HCT116 (cell line): ENCODE data around the gene CBX7. TPM values are rescaled to one million over a fixed set of nuclear protein-coding genes. Genes with fewer than 3 reads are reported as not detected.

Experiments
- ATAC-seq: fragments of 200-7000 bp; cut with Tn5 transposase; 2 replicates; pipeline ENCODE4 v1.9.1; 2020; ENCODE audit warnings: mild to moderate bottlenecking, moderate library complexity
- BruUV-seq: library from RNA; stranded (reverse); fragments of 400-500 nt; replicated peaks from 2 replicates; lab custom pipeline; 2021; lab: Mats Ljungman, UMichigan
- CTCF ChIA-PET: fragments of 300-600 bp; sonication (Branson Sonifier 250); formaldehyde crosslinking; loops from one replicate; lab custom pipeline; 2021; ENCODE audit warnings: antibody characterized with exemption; lab: Charles Lee
- POLR2A ChIA-PET: fragments of 300-600, 350-600 bp; sonication (Branson Sonifier 250); formaldehyde crosslinking; loops from one replicate; lab custom pipeline; 2021; ENCODE audit warnings: antibody characterized with exemption; lab: Charles Lee
- RAD21 ChIA-PET, 2 experiments: fragments of 300-600 bp; sonication (Branson Sonifier 250); formaldehyde crosslinking; loops; one replicate each; lab custom pipeline; 2023; ENCODE audit warnings: low total read pairs in 2 of 2; ENCODE audit not compliant: uncharacterized antibody in 2 of 2, unreplicated experiment in 2 of 2, low non-redundant PET in 1 of 2; lab: Charles Lee
- DNase-seq: peaks from one replicate; pipeline ENCODE4 v3.0.0-alpha.2; 2010; ENCODE audit warnings: low read depth, low spot score
- H2AFZ ChIP-seq: fragments of 200-600 bp; shearing (Covaris generic), sonication (generic); 2 replicates; pipeline ENCODE4 v1.6.1; 2017; ENCODE audit warnings: low read depth, mixed run types, mixed read lengths, antibody characterized with exemption, low read length; ENCODE audit not compliant: poor library complexity, severe bottlenecking
- H3K27ac ChIP-seq: 2 replicates; pipeline ENCODE4 v1.5.1; 2012; ENCODE audit warnings: low read depth, low read length
- H3K27me3 ChIP-seq: fragments of 200-600 bp; sonication (generic); 2 replicates; pipeline ENCODE4 v1.6.1; 2016; ENCODE audit warnings: mixed run types, low read length, mixed read lengths; ENCODE audit not compliant: insufficient read depth
- H3K36me3 ChIP-seq, 2 experiments: fragments of 200-500 bp in 1 of 2; fragments of 200-600 bp in 1 of 2; sonication (Bioruptor generic) in 1 of 2; sonication (generic) in 1 of 2; 2 replicates each; pipeline versions ENCODE4 v1.5.1 to v1.6.1; 2014 to 2016; ENCODE audit warnings: low read length in 2 of 2, inconsistent platforms in 1 of 2, mixed read lengths in 1 of 2, mixed run types in 1 of 2; ENCODE audit not compliant: insufficient read depth in 2 of 2, control insufficient read depth in 1 of 2
- H3K4me1 ChIP-seq, 2 experiments: fragments of 200-600 bp in 1 of 2; sonication (generic) in 1 of 2; 2 replicates each; pipeline versions ENCODE4 v1.5.1 to v1.6.1; 2012 to 2017; ENCODE audit warnings: low read length in 2 of 2, inconsistent platforms in 1 of 2, mild to moderate bottlenecking in 1 of 2, mixed read lengths in 1 of 2, mixed run types in 1 of 2, moderate library complexity in 1 of 2; ENCODE audit not compliant: insufficient read depth in 2 of 2, control insufficient read depth in 1 of 2
- H3K4me2 ChIP-seq: fragments of 200-600 bp; sonication (generic); 2 replicates; pipeline ENCODE4 v1.6.1; 2017; ENCODE audit warnings: mixed run types, low read length, mixed read lengths
- H3K4me3 ChIP-seq, 2 experiments: fragments of 200-600 bp in 1 of 2; sonication (generic) in 1 of 2; replicated peaks in 1 of 2; 2 replicates each; pipeline ENCODE4 v1.5.1; 2011 to 2016; ENCODE audit warnings: low read length in 2 of 2, control low read depth in 1 of 2, low read depth in 1 of 2, mild to moderate bottlenecking in 1 of 2, mixed read lengths in 1 of 2, mixed run types in 1 of 2
- H3K79me2 ChIP-seq: fragments of 200-600 bp; sonication (generic); 2 replicates; pipeline ENCODE4 v1.6.1; 2017; ENCODE audit warnings: mild to moderate bottlenecking, mixed run types, low read length, moderate library complexity, mixed read lengths; ENCODE audit not compliant: insufficient read depth
- H3K9ac ChIP-seq: fragments of 200-600 bp; sonication (generic); 2 replicates; pipeline ENCODE4 v1.6.1; 2016; ENCODE audit warnings: low read length, mixed read lengths
- H3K9me2 ChIP-seq: fragments of 200-600 bp; sonication (generic), shearing (Covaris generic); 2 replicates; pipeline ENCODE4 v1.6.1; 2017; ENCODE audit warnings: mixed run types, mild to moderate bottlenecking, moderate library complexity; ENCODE audit not compliant: insufficient read depth
- H3K9me3 ChIP-seq, 2 experiments: fragments of 200-500 bp in 1 of 2; fragments of 200-600 bp in 1 of 2; sonication (Bioruptor generic) in 1 of 2; sonication (generic) in 1 of 2; 2 replicates each; pipeline ENCODE4 v1.6.1; 2014 to 2017; ENCODE audit warnings: low read length in 2 of 2, mixed read lengths in 2 of 2, inconsistent platforms in 1 of 2, low read depth in 1 of 2, mild to moderate bottlenecking in 1 of 2, mixed run types in 1 of 2, moderate library complexity in 1 of 2; ENCODE audit not compliant: control insufficient read depth in 1 of 2, insufficient read depth in 1 of 2
- H4K20me1 ChIP-seq: fragments of 200-600 bp; sonication (generic), shearing (Covaris generic); 2 replicates; pipeline ENCODE4 v1.6.1; 2017; ENCODE audit warnings: mixed run types, mild to moderate bottlenecking, moderate library complexity; ENCODE audit not compliant: insufficient read depth
- ATF3 ChIP-seq: IDR thresholded peaks from 2 replicates; pipeline ENCODE4 v1.6.1; 2012
- CBX3 ChIP-seq: IDR thresholded peaks from 2 replicates; pipeline ENCODE4 v1.6.1; 2012; ENCODE audit warnings: low read depth
- CEBPB ChIP-seq: IDR thresholded peaks from 2 replicates; pipeline ENCODE4 v1.6.1; 2012; ENCODE audit warnings: low read depth
- CTCF ChIP-seq, 3 experiments: fragments of 200-600 bp in 1 of 3; sonication (generic) in 1 of 3; IDR thresholded peaks in 2 of 3; conservative IDR thresholded peaks in 1 of 3; 2 replicates each; pipeline ENCODE4 v1.5.1; 2012 to 2017; ENCODE audit warnings: low read depth in 2 of 3, low read length in 2 of 3, antibody characterized with exemption in 1 of 3, borderline replicate concordance in 1 of 3, control low read depth in 1 of 3, mild to moderate bottlenecking in 1 of 3, mixed read lengths in 1 of 3, mixed run types in 1 of 3, moderate library complexity in 1 of 3; ENCODE audit not compliant: insufficient read depth in 1 of 3
- EGR1 ChIP-seq: IDR thresholded peaks from 2 replicates; pipeline ENCODE4 v1.6.1; 2012; ENCODE audit warnings: low read depth
- ELF1 ChIP-seq: IDR thresholded peaks from 2 replicates; pipeline ENCODE4 v1.6.1; 2012; ENCODE audit warnings: low read depth, borderline replicate concordance
- EZH2 ChIP-seq: fragments of 200-600 bp; sonication (generic); IDR thresholded peaks from 2 replicates; pipeline ENCODE4 v1.6.1; 2017; ENCODE audit warnings: antibody characterized with exemption, mixed run types
- FOSL1 ChIP-seq: IDR thresholded peaks from 2 replicates; pipeline ENCODE4 v1.6.1; 2012; ENCODE audit warnings: low read depth
- POLR2A ChIP-seq: IDR thresholded peaks from 2 replicates; pipeline ENCODE4 v1.7.0; 2011; ENCODE audit warnings: borderline replicate concordance; ENCODE audit not compliant: insufficient read depth, insufficient read length; ENCODE audit errors: extremely low read depth
- POLR2AphosphoS5 ChIP-seq: IDR thresholded peaks from 2 replicates; pipeline ENCODE4 v1.6.1; 2011; ENCODE audit warnings: mild to moderate bottlenecking, low read depth, low read length, moderate library complexity
- RAD21 ChIP-seq: IDR thresholded peaks from 2 replicates; pipeline ENCODE4 v1.6.1; 2012; ENCODE audit warnings: low read depth, mild to moderate bottlenecking
- REST ChIP-seq: IDR thresholded peaks from 2 replicates; pipeline ENCODE4 v1.6.1; 2012; ENCODE audit warnings: low read depth
- SIN3A ChIP-seq: IDR thresholded peaks from 2 replicates; pipeline ENCODE4 v1.6.1; 2012; ENCODE audit warnings: low read depth
- SRF ChIP-seq: IDR thresholded peaks from 2 replicates; pipeline ENCODE4 v1.6.1; 2012; ENCODE audit warnings: low read depth
- ZBTB33 ChIP-seq: IDR thresholded peaks from 2 replicates; pipeline ENCODE4 v1.6.1; 2011; ENCODE audit warnings: mild to moderate bottlenecking, low read length, moderate library complexity; ENCODE audit not compliant: insufficient replicate concordance; ENCODE audit errors: extremely low read depth
- ZFX ChIP-seq: fragments of 450-650 bp; IDR thresholded peaks from 2 replicates; pipeline ENCODE4 v1.6.1; 2017
- ZNF274 ChIP-seq: fragments of 200-500 bp; sonication (Bioruptor generic); IDR thresholded peaks from 2 replicates; pipeline ENCODE4 v1.6.1; 2014; ENCODE audit warnings: mild to moderate bottlenecking, low read depth, low read length, inconsistent platforms
- intact Hi-C: fragments of 100-400 bp; cut with micrococcal nuclease; formaldehyde crosslinking; loops from 2 replicates; pipeline ENCODE4 v1.10.0; 2022
- total RNA-seq: library from RNA; stranded (reverse); gene quantifications from one replicate; pipeline ENCODE4 v1.2.1, GENCODE V29; 2021; ENCODE audit not compliant: unreplicated experiment

Gene CBX7
- total RNA-seq, 1 experiment from 2014 or later, result 20.1 TPM

- TF ChIP-seq FOSL1 (no peak), CEBPB (no peak), SIN3A (no peak)
- TF ChIP-seq, all 23 proteins: peak for 3
Observed at GRCh38 chr22:39117585-39118191, 34.8 kb downstream of the CBX7 start (continued).

GRCh38 chr22:39115977-39116621 is 36.4 kb downstream of the CBX7 start:
- ChIA-PET RAD21 (no interaction called here), CTCF (interaction anchor here (1.0 to 1.8 kb wide), 2 partner anchors 17 to 347 kb away, joined by 4 read pairs; no protein-coding TSS in a partner anchor), POLR2A (no interaction called here)
- Histone ChIP-seq H3K9ac (no peak overlapping the region), H3K27me3 (no peaks in the 10 kb centered on the region), H3K9me3 (no peaks in the 10 kb centered on the region), H3K36me3 (no peaks in the 10 kb centered on the region), H3K9me2 (no peaks in the 10 kb centered on the region), H3K4me2 (no peak overlapping the region), H3K79me2 (no peaks in the 10 kb centered on the region), H3K4me1 (no peaks in the 10 kb centered on the region), H2AFZ (no peak overlapping the region), H3K4me3 (no peak overlapping the region), H3K27ac (no peak overlapping the region), H4K20me1 (no peaks in the 10 kb centered on the region)
- intact Hi-C loops, result loop anchor here (5.0 kb wide), 2 partner anchors 189 to 1064 kb away; no protein-coding TSS in a partner anchor
- no TSS peak for BruUV-seq
- no peak for DNase-seq
- ATAC-seq, result no peak
- TF ChIP-seq CTCF (IDR thresholded peaks at IDR 0.05 in 2 of 3, conservative IDR thresholded peaks at IDR 0.05 in 1 of 3; ENCODE audit: borderline replicate concordance in 1 of 3, insufficient read depth in 1 of 3, low read depth in 2 of 3, low read length in 2 of 3) (no peak), FOSL1 (no peak), EZH2 (no peak), POLR2AphosphoS5 (no peak), CBX3 (no peak), ZFX (no peak), SIN3A (no peak), REST (no peak), ZBTB33 (no peak), ZNF274 (no peak), EGR1 (no peak), SRF (no peak), POLR2A (no peak), ELF1 (no peak), RAD21 (no peak), ATF3 (no peak)
